ENCODE results near the gene HOXB6.

- TF ChIP-seq, protein P1, sequence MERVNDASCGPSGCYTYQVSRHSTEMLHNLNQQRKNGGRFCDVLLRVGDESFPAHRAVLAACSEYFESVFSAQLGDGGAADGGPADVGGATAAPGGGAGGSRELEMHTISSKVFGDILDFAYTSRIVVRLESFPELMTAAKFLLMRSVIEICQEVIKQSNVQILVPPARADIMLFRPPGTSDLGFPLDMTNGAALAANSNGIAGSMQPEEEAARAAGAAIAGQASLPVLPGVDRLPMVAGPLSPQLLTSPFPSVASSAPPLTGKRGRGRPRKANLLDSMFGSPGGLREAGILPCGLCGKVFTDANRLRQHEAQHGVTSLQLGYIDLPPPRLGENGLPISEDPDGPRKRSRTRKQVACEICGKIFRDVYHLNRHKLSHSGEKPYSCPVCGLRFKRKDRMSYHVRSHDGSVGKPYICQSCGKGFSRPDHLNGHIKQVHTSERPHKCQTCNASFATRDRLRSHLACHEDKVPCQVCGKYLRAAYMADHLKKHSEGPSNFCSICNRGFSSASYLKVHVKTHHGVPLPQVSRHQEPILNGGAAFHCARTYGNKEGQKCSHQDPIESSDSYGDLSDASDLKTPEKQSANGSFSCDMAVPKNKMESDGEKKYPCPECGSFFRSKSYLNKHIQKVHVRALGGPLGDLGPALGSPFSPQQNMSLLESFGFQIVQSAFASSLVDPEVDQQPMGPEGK (CRISPR knock-in tag; IDR thresholded peaks at IDR 0.05; ENCODE audit: borderline replicate concordance): no peak
- TF ChIP-seq TOX (CRISPR knock-in tag; IDR thresholded peaks at IDR 0.05; ENCODE audit: borderline replicate concordance) (no peak), ZFP3 (CRISPR knock-in tag; IDR thresholded peaks at IDR 0.05) (no peak), CREB5 (CRISPR knock-in tag; IDR thresholded peaks at IDR 0.05; ENCODE audit: low read depth) (no peak), ZNF70 (CRISPR knock-in tag; IDR thresholded peaks at IDR 0.05) (no peak), SNAI2 (CRISPR knock-in tag; IDR thresholded peaks at IDR 0.05) (no peak)
Observed at GRCh38 chr17:48613862-48614694, 9.3 kb upstream of the HOXB6 start.

Data from SK-N-SH treated with all-trans-retinoic acid at 6 μM for 48 hours (cell line).